T-helper 1 cell treated with Interleukin-12 subunit alpha and Interleukin-12 subunit beta and Interleukin-4 antibody, amounts not matched to agents 30 ng/mL and 1 ng/mL, for 36 hours (primary cell): ENCODE results near the gene PGF. TPM values are rescaled to one million over a fixed set of nuclear protein-coding genes. Genes with fewer than 3 reads are reported as not detected.
"Not testable (repeated sequence)": the region's sequence is repeated elsewhere in the genome, so short reads cannot be mapped to it uniquely, and the experiment has no call there.

Source experiments
- intact Hi-C: fragments of 100-400 bp; cut with micrococcal nuclease; formaldehyde crosslinking; loops from one replicate; pipeline ENCODE4 v1.15.1; 2024
- total RNA-seq: library from RNA; stranded (reverse); gene quantifications from 2 replicates; pipeline ENCODE4 v1.2.3, GENCODE V29; 2022

PGF gene
- total RNA-seq, 1 donor from 2014 or later: 0.20 TPM

DNA sequence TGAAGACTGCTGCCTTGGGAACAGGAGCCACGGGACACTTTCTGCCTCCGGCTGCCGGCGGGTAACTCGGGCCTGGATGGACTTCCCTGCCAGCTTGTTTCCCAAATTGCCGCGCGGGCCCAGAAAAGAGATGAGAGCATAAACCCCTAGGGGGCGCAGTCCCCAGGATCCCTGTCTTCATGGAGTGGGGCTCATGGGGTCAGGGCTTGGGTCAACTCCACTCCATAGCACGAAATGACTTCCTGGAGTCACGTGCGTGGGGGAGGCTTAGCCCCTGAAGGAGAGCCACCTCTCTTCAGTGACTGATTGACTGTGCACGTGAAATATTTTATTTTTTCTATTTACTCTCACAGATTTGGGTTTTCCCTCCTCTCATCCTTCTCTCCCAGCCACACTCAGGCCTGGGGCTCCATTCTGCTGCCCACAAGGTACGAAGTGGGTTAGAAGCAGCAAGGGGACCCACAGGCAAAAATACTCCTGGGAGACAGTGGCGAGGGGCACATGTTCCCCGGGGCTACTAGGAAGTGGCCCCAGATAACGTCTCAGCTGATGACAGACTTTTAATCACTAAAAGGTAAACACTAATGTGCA, 10.0 kb downstream of the PGF start:
- intact Hi-C loops: loop anchor here (10.0 kb wide), 1 partner anchor 719 kb away; the partner anchor contains the start of genes ERG28 and TTLL5

DNA sequence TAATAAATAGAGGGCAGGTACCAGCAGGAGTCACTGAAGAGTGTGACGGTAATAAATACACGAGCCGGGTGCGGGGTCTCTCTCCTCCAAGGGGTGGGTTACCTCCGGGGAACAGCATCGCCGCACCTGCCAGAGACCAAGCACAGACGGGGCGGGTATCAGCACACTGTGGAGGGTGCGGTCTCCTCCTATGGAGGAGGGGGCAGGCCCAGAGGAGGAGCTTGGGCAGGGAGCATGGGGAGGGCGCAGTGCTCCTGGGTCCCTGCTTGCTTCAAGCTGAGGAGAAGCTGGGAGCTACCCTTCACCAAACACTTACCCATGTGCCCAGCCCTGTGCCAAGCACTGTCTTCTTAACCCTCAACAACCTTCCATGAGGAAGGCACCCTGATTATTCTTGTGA, 12.8 kb downstream of the PGF start:
- intact Hi-C loops: loop anchor here (5.0 to 10.0 kb wide), 2 partner anchors 105 to 722 kb away; partner anchors contain the start of genes ERG28 and TTLL5

DNA sequence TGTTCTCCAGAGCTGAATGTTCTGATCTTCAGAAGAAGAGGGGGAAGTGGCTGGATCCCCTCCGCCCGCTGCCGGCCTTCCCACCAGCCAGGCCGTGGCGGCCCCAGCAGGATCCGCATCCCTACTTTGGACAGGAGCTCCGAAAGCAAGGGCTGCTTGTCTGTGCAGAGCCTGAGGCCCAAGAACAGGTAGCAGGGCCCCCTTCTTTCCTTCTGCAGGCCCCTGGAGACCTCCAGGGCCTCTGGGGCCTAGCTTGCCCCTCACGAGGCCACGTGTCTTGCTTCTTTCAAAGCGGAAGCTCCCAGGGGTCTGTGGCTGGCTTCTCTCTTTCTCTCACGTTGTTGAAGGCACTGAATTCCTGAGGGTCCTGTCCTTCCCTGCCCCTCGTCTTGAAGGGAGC, 13.2 kb downstream of the PGF start:
- intact Hi-C loops: loop anchor here (5.0 to 10.0 kb wide), 2 partner anchors 105 to 723 kb away; partner anchors contain the start of genes ERG28 and TTLL5

DNA sequence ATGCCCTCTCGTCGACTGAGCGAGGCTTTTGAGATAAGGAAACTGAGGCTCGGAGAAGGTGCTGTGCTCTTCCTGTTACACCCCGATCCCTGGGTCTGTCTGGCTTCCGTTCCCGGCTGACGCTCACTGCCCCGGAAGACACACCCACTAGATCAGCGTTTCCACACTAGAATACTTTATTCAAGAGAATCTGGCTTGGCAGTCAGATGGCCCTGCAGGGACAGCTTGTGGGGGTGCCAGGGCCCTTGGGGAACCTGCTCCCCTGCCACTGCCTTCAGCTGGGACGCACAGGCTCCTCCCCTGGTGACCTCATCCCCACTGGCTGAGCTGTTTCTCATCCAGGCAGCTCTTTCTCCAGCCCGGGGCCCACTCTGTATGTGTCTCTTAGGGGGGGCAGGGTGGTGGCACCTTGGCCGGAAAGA, 13.7 kb downstream of the PGF start:
- intact Hi-C loops: loop anchor here (1.0 to 10.0 kb wide), 4 partner anchors 61 to 723 kb away; partner anchors contain the start of genes ACYP1, EIF2B2, ERG28 and TTLL5

DNA sequence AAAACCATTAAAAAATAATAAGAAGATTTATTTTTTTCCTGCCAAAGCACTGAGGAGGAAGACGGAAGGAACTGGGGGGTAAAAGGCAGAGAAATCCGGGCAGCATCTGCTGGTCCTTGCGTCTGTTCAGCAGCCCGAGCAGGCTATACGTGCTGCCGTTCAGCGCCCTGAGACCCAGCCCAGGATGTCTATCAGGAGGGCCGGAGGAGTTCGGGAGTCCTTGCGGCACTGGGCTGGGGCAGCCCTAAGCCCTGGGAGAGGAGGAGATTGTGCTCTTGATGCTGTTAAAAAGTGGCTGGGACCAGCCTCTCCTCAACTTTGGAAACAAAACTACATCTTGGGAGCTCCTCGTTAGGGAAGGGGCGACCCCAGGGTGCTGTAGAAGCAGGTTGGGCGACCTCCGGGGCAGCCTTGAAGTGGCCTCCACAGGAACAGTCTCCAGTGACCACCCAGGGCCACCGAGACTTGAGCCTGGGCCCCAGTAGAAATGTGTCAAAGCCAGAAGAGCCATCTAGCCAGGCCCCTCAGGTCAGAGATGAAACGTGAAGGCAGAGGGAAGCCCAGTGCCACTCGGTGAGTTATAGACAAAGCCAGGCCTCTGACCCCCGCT, 14.3 kb downstream of the PGF start:
- intact Hi-C loops: loop anchor here (1.0 to 10.0 kb wide), 4 partner anchors 61 to 724 kb away; partner anchors contain the start of genes ACYP1, EIF2B2, ERG28 and TTLL5

DNA sequence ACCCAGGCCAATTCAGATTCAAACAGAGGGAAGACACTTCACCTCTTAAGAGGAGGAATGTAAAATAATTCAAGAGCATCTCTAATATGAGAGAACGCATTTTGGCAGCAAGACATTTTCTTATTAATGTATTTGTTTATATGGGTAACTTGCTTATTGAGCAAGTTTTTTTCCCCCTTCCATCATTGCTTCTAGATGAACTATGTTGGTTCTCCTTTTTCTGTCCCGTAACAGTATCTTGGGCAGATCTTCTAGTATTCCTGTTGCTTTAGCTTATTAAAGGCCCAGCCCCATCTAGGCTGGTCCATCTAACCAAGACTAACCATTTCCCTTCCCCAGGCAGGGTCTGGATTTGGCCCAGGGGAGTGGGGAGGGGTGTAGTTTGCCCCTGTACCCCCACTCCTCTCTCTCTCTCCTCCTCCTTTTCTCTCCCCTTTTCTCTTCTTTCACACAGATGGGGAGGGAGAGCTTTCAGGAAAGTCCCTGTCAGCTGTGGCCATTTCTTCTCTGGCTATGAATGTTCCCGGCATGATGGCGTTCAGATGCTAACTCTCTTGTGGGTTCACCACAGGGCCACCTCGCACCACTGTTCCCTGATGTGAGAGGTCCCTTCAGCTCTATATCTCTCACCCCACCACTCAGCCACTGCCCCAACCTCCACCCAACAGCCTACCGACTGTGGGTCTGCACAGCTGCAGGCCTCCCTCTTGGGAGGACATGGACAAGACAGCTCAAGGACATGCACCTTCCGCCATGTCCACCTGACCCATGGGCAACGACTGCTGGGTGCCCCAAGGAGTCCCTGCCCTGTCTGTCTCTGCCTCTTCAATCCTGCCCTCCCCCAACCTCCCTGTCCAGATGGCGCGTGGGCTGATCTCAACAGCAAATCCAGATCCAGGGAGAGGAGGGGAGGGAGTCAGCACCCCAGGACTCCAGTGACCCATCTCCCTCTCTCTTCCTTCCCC, 16.6 kb downstream of the PGF start:
- intact Hi-C loops: no loop called here

DNA sequence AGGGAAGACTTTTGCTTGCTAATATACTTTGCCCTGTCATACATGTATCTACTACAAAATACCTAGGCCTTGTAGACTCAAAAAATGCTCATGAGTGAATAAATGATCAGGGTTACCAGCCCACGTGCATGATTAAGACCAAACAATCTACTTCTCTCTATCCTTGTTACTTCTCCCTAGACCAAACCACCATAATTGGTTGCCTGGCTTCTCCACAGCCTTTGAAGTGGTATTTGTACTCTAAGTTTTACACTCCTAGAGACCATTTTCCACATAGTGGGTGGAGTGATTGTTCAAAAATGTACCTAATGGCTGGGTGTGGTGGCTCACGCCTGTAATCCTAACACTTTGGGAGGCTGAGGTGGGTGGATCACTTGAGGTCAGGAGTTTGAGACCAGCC, 18.2 kb downstream of the PGF start:
- intact Hi-C loops: no loop called here

DNA sequence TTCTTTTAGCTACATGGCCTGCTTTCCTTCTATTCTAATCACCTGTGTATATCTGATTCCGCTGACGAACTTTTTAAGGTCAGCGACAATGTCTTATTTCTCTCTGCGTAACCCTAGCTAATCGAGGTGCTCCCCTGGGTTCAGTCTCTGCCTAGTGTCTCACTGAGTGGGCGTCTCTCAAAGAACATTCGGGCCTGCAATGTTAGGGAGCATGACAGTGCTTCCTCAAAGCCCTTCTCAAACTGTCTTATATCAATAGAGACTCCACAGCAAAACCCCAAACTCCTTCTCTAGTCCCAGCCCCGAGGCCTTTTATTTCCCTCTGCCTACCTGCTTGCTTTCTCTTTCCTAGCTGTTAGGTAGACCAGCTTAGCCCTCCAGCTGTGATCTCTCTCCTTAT, 18.7 kb downstream of the PGF start:
- intact Hi-C loops: no loop called here

DNA sequence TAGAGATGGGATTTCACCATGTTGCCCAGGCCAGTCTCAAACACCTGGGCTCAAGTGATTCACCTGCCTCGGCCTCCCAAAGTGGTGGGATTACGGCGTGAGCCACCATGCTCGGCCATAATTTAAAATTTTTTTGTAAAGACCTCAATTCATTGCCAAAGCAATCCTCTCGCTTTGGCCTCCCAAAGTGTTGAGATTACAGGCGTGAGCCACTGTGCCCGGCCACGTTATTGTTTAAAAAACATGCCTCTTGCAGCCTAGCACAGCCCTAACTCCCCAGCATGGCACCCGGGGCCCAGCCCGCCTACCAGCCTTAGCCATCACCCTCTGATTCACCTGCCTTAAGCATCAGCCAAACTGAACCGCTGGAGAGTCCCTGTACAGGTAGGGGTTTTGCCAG, 19.2 kb downstream of the PGF start:
- intact Hi-C loops: no loop called here

DNA sequence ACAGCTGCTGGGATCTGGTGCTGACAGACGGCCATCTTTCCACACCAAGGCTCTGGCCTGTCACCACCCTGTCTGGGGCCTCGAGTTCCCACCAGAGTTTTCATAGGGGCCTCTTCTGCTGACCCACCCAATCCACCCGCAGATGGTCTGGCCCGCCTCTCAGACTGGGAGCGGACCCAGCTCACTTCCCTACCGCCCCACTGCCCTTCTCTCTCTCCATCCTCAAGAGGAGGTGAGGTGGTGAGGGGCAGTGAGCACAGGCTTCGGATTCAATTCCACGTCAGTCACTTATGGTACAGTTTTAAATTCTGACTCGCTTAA, 20.1 kb downstream of the PGF start:
- intact Hi-C loops: no loop called here

DNA sequence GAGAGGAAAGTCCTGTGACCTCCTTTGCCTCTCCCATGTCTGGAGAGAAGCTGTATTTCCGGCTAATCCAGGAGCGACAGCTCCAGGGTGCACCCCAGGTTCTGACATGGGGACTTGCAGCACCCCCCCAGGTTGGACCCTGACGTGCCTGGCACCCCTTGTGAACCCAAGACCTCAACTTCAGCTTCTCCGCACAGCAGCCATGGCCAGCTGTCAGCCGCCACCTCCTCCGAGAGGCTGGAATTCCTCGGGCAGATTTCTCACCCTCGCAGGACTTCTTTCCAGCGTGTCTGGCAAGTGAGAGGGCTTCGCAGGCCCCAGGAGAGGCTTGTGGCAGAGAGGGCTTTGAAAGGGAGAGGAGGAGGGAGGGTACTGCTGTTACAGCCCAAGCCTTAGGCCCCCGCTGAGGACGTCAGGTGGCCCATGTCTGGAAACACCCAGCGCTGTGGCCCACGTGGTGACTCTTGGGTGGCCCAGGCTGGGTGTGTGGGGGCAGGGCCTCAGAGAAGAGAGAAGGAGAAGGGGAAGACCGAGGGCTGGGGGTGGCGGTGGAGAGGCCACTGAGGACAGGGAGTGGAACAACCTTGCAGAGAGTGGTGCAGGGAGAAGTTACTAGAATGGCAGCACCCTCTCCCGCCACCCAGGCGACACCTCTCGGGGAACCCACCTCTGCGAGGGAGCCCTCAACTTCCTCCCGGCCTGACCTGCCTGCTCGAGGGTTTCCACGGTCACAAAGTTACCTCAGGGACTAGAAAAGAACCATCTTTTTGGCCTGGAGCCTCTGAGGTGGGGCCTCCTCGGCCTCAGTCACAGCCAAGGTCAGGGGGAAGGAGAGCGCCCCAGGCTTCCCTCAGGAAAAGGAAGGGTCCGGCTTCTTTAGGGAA, 20.7 kb downstream of the PGF start:
- intact Hi-C loops: no loop called here

DNA sequence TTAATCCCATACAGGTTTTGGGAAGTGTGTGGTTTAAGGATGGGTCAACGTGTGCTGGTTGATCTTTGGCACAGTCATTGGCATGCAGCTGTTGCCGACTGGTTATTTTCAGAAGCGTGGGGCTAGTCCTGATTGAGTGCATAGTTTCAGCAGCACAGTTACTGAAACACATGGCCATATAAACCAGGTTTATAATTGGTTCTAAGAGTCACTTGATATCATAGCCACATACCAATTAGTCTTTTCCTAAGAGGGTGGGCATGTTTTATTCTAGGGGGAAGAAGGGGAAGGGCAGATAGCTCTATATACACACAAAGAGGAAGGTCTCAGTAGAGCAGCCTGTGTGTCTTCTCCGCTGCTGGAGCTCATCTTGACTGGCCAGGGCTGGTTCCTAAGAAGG, 21.4 kb downstream of the PGF start:
- intact Hi-C loops: no loop called here

DNA sequence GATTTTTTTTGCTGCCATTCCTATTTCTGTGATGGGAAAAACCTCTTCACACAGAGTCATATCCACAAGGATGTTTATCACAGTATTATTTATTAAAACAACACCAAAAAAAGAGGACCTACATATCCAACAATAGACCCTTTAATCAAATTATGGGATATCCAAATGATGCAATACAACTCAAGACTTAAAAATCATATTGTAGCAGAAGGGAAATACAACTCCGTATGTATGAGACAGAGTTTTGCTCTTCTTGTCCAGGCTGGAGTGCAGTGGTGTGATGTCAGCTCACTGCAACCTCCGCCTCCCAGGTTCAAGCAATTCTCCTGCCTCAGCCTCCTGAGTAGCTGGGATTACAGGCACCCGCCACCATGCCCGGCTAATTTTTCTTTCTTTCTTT, 22.5 kb downstream of the PGF start:
- intact Hi-C loops: not testable (repeated sequence)

DNA sequence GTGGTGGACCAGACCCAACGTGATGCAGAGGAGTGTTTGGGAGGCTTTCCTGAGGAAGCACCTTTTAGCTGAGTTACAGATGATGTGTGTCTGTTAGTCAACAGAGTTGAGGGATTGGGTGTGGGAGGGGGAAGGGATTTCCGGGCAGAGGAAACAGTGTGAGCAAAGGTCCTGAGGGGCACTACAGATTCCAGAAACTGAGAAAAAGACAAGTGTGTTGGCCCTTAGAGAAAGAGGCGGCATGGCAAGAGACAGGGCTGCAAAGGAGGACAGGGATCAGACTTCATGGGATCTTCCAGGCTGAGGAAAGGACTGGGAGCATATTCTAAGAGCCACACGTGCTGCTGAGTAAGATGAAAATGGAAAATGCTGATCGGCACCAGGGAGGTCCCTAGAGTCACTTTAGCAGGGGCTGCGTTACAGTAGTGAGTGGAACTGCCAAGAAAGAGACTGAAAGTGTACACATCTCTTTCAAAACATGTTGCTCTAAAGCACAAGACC, 22.9 kb downstream of the PGF start:
- intact Hi-C loops: no loop called here

DNA sequence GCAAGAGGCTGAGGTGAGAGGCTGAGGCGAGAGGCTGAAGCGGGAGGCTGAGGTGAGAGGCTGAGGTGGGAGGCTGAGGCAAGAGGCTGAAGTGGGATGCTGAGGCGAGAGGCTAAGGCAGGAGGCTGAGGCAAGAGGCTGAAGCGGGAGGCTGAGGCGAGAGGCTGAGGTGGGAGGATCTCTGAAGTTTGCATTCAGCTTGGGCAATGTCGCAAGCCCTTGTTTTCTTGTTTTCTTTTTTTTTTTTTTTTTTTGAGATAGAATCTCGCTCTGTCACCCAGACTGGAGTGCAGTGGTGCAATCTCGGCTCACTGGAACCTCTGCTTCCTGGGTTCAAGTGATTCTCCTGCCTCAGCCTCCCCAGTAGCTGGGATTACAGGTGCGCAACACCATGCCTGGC, 23.7 kb downstream of the PGF start:
- intact Hi-C loops: not testable (repeated sequence)

DNA sequence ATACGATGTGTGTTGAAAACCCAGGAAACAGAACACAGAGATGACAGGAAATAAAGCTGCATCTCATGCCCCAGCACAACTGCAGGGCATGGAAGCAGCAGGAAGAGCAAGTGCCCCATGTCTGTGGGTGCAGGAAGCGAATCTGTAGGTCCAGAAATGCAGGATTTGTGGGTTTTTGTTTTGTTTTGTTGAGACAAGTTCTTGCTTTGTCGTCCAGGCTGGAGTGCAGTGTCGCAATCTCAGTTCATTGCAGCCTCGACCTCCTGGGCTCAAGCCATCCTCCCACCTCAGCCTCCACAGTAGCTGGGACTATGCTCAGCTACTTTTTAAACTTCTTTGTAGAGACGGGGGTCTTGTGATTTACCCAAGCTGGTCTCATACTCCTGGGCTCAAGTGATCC, 26.2 kb downstream of the PGF start:
- intact Hi-C loops: no loop called here

DNA sequence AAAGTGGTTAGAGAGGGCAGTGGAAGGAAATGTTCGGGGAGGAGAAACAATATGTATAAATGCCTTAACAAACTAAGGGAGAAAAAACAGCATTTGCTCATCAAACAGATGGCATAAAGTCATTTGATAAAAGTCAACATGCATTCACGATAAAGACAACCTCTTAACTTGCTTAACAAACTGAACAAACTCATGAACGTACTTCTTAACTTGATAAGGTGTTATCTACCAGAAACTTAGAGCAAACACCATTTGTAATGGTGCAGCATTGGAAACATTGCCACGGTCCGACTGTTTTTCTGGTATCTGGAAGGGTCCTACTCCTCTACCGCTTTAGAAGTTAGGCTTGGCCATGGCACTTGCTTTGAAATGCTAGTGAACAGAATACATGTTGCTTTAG, 28.2 kb downstream of the PGF start:
- intact Hi-C loops: no loop called here

DNA sequence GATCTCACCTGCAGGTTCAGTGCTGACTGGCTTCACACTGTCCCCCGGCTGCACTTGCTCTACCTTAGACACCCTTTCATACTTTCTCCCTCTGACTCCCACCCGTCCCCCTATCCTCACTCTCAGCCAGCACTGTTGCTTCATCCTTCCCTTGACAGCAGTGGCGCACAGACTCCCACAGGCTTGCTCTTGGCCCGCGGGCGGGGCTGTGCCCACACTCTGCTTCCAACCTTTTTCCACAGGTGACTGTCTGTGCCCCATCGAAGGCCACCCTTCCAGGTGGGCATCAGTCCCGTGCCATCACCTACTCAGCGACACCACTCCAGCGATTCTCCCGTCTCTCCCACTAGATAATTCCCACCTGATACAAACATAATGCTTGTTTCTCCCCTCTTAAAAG, 31.3 kb downstream of the PGF start:
- intact Hi-C loops: no loop called here

DNA sequence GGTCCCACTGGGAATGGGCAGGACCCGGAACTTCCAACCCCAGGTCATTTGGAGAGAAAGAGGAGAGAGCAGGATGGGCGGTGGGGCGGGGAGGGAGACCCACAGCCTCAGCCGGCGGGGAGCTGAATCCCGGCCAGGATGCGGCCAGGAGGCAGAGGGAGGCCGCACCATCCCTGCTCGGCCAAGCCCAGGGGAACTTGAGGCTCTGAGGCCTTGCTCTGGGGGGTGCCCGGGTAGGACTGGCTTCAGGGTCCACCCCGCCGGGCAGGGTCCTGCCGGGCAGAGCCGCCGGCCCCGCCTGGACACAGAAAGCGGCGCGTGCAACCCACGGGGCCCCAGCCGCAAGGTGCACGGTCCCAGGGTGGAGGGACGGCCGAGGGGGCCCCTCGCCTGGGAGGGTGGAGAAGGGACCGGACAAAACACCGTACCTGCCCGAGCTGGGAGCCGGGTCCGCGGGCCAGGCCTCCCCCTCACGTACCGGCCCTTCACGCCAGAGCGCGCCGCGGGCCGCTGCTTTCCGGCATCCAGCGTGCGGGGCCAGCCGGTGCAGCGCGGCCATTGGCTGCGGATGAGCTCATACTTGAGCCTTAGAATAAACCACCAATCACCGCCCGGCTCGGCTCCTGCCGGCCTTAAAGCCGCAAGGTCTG, 32.5 kb downstream of the PGF start, which contains the start of gene RPS6KL1:
Gene RPS6KL1, minus strand, starts transcription at position 509 of the 650 bp plus-strand sequence. CDS start 1,719 bp downstream, outside the sequence.
- intact Hi-C loops: loop anchor here (1.0 kb wide), 3 partner anchors 42 to 146 kb away; partner anchors contain the start of genes DLST, EIF2B2 and ZC2HC1C
